Measurements from ENCODE around the gene CYTH4. TPM values are rescaled to one million over a fixed set of nuclear protein-coding genes. Genes with fewer than 3 reads are reported as not detected.

Gene CYTH4
- total RNA-seq, 1 donor from 2014 or later = under 0.01 TPM

- DNase-seq = peak; percentile 81
Observed at GRCh38 chr22:37330200-37331033, 48.1 kb downstream of the CYTH4 start.

- DNase-seq = peak; percentile 61
Observed at GRCh38 chr22:37331034-37331428, 48.7 kb downstream of the CYTH4 start.

- peak; percentile 67 for DNase-seq
Observed at GRCh38 chr22:37331856-37332536, 49.7 kb downstream of the CYTH4 start.

GRCh38 chr22:37333724-37334460 is 51.6 kb downstream of the CYTH4 start:
- DNase-seq = no peak

- DNase-seq = no peak
Observed at GRCh38 chr22:37334461-37334858, 52.2 kb downstream of the CYTH4 start.

- DNase-seq = no peak
Observed at GRCh38 chr22:37334859-37335805, 52.8 kb downstream of the CYTH4 start.

- DNase-seq = no peak
Observed at GRCh38 chr22:37335806-37336199, 53.5 kb downstream of the CYTH4 start.

GRCh38 chr22:37336579-37336978 is 54.3 kb downstream of the CYTH4 start:
- DNase-seq = no peak

GRCh38 chr22:37337204-37337943 is 55.1 kb downstream of the CYTH4 start:
- DNase-seq = no peak

GRCh38 chr22:37338539-37339246 is 56.4 kb downstream of the CYTH4 start:
- DNase-seq = no peak

GRCh38 chr22:37340331-37341262 is 58.3 kb downstream of the CYTH4 start:
- DNase-seq = no peak

GRCh38 chr22:37342065-37342464 is 59.8 kb downstream of the CYTH4 start:
- no peak for DNase-seq

- DNase-seq = no peak
Observed at GRCh38 chr22:37343348-37343747, 61.0 kb downstream of the CYTH4 start.

- no peak for DNase-seq
Observed at GRCh38 chr22:37343863-37344734, 61.8 kb downstream of the CYTH4 start.

GRCh38 chr22:37344735-37345449 is 62.6 kb downstream of the CYTH4 start:
- DNase-seq = no peak

GRCh38 chr22:37345863-37346504 is 63.7 kb downstream of the CYTH4 start:
- peak; percentile 57 for DNase-seq

- DNase-seq = no peak
Observed at GRCh38 chr22:37346505-37346895, 64.2 kb downstream of the CYTH4 start.
